NCI-H510A treated with DMSO at 0.1 percent for 48 hours (cell line): ENCODE results near the gene APBB2.
"Not testable (repeated sequence)": the region's sequence is repeated elsewhere in the genome, so short reads cannot be mapped to it uniquely, and the experiment has no call there.

Experiments used
- DNase-seq: peaks from one replicate; lab custom pipeline; 2025; lab: John Stamatoyannopoulos, UW

The APBB2 gene

DNA sequence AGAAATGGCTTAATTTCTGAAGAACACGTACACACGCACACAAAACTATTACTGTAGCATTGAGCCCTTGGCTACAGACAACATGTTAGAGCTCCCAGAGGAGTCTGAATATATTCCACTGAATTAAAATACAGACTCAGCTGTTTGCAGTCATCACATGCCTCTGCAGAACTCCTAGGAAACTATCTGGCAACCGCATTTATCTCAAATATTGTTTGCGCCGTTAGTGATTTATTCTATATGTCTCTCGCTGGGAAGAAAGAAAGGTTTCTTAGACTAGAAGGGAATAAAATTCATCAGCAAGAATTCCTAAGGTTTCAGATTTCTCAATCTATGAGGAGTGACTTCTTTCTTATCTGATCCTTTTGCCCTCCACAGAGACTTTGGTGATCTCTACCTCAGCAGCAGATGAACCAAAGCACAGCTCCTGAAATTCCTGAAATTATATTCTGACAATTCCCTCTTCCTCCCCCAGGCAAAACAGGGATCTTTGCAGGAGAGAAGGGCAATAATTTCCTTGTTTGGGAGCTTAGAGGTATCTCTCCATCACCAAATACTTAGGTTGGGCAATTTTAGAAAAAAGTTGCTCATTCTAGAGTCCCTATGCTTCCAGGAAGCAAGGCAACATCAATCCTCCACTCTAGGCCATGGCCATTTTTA lies 199.2 kb downstream of the APBB2 start:
- DNase-seq = no peak

DNA sequence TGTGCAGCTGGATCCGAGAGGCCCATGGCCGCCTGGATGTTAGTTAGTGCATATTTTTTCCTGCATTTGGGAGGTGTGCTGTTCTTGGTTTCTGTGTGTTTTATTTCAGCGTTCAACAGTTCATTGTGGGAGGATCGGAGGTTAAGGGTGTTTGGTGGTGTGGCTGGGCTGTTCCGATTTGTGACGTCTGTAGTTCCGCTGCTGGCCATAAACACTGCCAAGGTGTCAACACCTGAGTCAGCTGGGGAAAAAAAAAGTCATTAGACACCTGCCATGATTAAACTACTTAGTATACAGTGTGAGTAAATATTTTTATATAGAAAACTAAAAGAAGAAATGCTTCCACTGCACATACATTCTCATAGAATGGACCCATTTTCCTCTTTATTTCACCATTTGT lies 200.2 kb downstream of the APBB2 start:
- DNase-seq = no peak

DNA sequence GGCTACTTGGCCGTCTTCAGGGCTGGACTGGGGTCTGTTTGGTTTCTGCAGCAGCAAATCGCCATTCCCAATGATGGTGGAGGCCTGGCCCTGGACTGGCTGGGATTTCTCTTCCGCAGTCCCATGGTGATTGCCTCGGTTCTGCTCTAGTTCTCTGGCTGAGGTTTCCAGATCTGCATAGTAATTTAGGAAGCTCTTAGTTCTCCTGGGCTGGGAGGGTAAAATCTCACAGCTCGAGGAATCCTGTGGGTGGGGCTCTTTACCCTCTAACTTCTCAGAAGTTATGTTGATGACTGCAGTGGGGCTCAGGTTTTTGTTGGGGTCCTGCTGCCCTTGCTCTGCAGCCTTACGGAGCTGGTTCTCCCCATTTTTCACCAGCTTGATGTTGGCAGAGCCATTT lies 200.6 kb downstream of the APBB2 start:
- no peak for DNase-seq

DNA sequence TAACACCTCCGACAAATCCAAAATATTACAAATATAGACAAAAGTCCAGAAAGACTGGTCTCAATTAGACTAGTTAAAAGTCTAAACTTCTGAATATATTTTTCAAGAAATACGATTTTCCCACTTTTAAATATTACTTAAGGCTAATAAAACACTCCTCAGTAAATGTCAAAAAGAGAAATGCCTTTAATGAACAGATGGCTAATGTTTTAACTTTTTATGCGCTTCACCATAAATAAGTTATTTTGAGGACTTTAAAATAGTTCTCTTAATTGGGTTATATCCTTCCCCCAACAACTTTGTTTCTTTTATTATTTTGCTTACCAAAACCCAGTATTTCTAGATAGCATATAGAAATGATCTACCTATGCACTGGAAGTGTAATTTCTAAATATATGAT lies 201.4 kb downstream of the APBB2 start:
- no peak for DNase-seq

DNA sequence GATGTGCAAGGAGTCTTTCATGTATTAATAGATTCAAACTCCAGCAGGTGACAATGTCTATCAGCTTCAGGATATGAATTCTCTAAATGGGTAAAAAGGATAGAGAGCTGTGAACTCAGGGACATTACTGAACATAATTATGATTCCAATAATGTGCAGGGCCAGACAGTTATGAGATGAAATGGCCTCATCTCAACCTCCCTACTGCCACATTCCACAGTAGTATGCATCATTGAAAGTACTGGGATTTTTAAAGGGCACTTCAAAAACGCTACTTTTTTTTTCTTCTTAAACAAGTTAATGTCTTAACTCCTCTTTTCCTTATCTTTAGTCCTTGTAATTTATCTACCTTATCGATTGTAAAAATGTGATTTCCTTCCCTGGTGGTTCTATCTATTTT lies 202.0 kb downstream of the APBB2 start:
- DNase-seq = no peak

DNA sequence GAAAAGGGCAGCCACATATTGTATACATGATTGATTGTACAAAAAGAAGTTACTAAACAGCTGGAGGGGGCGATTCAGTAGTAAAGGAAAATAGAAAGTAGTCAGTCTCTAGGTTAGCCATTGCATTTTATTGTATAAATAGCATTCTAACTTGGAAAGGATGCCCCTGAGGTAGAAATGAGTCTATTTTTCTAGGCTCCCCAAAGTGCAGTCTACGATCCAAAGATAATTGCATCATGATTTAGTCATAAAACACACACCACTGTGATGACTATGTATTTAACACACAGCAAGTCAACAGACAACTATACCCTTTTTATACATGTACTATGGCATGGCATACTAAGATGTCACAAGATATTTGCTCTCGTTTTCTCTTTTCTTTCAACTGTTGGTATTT lies 204.9 kb downstream of the APBB2 start:
- DNase-seq = no peak

DNA sequence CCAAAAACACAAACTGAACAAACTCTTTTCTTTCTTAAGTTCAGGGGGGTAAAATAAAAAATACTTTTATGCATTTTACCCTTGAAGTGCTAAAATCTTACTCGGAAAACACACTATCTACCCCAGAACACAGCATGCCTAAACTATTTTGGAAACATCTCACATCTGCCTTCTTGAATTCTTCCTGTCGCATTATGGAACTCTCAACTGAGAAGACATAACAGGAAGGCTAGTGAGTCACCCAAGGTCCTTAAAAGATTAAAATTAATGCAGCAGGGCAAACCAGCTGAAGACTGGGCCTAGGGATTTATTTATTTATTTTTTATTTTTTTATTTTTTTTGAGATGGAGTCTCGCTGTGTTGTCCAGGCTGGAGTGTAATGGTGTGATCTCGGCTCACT lies 208.2 kb downstream of the APBB2 start:
- no peak for DNase-seq

DNA sequence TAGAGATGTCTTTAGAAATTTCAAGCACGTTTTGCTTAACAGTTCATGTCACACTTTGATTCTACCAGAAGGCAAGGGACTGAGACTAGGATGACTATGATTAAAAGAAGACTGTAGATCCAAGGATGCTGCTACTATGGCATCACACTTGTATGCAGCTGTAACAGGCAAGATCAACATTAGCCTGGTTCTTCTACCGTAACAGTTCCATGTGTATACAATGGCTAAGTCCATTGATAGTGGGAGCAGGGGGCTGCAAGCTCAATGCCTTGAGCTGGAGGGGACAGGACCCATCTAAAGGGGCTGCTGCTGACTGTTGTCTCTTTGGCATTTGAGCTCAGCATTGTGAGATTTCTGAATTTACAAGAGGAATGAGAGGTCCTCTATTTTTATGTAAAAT lies 212.0 kb downstream of the APBB2 start:
- DNase-seq = no peak

DNA sequence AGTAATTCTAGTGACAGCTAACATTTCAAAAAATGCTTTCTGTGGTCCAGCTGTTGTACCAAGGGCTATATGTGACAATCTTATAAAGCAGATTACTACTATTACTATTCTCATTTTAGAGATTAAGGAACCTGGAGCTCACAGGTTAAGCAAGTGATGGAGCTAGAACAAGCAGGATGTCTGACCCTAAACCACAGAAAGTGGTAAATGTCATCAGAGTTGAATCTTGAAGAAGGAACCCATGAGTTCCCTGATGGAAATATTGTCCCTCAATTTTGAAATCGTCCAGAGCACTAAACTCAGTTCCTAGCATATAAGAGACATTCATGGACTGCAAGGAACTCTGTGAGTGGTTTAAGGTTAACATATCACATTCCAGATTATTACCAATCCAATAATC lies 214.0 kb downstream of the APBB2 start:
- DNase-seq = no peak

DNA sequence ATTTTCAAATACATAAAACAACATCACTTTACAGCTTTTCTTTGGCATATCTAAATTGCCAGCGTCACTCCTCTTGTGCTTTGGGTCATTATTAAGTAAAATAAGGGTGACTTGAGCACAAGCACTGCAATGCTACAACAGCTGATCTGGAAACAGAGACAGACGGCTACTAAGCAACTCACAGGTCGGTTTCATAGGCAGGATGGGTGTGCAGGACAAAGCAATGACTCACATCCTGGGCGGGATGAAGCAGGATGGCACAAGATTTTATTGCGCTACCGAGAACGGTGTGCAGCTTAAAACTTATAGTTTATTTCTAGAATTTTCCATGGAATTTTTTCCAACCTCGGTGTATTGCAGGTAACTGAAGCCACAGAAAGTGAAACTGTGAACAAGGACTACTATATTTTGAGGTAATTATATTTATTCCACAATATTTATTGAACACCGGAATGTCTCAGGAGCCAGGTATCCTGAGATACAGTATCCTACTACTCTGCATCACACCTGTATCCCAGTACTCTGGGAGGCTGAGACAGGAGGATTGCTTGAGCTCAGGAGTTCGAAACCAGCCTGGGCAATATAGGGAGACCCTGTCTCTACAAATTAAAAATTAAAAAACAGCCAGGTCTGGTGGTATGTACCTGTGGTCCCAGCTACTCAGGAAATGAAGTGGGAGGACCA lies 215.5 kb downstream of the APBB2 start:
- no peak for DNase-seq

DNA sequence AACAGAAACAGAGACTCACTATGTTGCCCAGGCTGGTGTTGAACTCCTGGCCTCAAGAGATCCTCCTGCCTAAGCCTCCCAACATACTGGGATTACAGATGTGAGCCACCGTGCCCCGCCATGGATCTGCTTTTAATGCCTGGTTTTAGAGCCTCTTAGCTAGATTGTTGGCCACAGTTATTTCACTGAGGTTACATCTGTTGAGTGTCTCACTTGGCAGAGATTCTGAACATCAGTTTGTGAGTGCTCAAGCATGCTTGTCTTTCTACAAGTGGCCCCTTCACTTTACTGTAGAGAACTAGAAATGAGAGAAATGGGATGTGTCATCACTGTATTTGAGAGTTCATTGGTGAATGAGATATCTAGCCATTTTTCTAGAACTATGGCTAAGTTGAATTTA lies 218.5 kb downstream of the APBB2 start:
- DNase-seq = peak; percentile 20

DNA sequence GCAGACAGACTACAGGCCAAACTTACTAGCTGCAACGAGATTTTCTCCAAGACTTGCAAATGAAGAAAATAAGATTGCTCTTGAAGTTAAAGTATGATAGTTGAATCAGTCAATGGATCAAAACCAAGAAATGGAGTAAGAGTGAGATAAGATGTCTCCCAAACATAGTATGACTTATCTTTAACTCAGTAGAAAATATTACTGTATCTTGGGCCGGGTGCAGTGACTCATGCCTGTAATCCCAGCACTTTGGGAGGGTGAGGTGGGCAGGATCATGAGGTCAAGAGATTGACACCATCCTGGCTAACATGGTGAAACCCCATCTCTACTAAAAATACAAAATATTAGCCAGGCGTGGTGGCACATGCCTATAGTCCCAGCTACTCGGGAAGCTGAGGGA lies 220.0 kb downstream of the APBB2 start:
- not testable (repeated sequence) for DNase-seq

DNA sequence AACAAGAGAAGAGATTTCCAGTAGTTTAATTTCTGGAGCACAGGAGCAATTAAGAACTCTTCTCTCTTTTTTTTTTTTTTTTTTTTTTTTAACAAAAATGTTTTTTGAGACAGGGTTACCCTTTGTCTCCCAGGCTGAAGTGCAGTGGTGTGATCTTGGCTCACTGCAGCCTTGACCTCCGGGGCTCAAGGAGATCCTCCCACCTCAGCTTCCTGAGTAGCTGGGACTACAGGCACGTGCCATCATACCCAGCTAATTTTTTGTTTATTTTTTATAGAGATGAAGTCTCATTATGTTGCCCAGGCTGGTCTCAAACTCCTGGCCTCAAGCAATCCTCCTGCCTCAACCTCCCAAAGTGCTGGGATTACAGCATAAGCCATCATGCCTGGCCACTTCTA lies 221.0 kb downstream of the APBB2 start:
- not testable (repeated sequence) for DNase-seq

DNA sequence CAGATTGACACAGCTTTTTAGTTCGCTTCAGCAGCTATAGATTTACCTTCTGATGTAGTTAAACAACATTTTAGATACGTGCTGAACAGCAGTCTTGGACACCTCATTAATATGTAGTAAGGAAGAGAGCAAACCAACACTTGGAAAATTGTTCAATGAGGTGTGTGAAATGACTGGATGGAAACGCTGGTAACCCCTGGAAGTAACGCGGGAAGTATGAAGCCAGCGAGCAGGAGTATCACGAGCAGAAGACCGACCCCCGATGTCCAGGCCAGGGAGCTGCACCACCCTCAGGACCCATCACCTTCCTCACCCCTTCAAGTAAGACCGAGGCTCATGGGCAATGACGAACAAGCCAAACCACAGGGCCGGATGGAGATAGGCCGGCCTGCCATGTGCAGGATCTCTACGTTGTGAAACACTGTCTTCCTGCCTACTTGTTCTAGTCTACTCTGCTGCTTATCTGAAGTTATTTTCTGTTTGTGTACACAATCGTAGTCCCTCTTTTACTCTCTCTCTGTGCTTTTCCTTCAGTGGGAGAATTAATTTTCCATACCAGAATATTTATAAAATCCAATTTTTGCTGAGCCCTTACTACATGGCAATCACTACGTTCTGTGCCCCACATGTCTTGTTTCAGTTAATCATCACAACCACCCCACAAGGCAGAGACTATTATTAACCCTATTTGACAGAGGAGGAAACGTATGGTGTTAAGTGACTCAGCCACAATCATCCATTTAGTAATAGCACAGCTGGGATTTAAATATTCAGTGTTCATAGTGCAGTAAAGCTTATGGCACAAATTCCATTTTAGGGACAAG lies 221.7 kb downstream of the APBB2 start:
- no peak for DNase-seq

DNA sequence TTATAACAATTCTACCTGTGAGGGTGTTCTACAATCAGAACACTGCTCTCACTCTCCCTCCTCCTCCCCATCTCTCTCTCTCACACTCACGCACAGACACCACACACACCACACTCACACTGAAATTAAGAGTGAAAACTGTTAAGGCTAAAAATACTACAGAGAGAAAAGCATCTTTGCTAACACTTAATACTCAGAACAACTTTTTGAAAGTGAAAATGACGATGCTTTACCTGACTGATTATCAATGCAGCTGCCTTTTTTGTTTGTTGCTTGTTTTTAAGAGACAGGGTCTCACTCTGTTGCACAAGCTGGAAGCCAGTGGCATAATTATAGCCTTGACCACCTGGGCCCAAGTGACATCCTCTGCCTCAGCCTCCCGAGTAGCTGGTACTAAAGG lies 222.4 kb downstream of the APBB2 start:
- DNase-seq = no peak

DNA sequence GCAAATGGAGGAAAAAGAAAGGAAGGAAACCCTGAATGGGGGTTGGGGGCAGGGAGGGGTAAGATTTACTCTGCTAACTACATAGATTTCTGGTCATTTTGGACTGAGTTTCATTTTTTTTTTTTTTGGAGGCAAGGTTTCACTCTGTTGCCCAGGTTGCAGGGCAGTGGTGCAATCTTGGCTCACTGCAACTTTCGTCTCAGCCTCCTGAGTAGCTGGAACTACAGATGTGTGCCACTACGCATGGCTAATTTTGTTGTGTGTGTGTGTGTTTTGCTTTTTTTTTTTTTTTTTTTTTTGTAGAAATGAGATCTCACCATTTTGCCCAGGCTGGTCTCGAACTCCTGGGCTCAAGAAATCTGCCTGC lies 223.5 kb downstream of the APBB2 start:
- DNase-seq = no peak

DNA sequence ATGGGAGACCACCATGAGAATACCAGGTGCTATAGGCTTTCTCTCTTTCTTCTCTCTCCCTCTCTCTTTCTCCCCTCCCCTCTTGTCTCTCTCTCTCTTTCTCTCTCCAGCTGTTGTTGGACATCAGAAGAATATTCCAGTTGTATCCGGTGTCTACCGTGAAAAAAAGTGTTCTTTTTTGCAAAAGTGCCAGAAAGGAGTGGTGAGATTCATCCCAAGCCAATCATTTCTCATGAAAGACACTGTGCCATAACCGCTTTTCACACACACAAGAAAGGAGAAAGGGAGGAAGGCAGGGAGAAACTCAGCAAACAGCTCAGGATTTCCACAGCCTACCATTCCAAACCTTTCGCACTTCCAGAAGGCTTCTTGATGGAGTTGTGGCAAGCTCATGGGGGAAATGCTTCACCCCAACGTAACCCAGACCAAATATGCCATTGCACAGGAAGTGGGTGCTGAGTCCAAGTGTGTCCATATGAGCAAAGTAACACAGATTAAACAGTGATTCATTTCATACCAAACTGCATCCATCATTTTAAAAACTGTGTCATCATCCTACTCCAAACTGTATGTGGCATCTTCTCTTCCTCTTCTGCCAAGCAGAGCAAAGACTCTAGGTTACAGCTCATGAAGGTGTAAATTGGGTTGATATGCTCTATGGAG lies 224.0 kb downstream of the APBB2 start:
- DNase-seq = no peak

DNA sequence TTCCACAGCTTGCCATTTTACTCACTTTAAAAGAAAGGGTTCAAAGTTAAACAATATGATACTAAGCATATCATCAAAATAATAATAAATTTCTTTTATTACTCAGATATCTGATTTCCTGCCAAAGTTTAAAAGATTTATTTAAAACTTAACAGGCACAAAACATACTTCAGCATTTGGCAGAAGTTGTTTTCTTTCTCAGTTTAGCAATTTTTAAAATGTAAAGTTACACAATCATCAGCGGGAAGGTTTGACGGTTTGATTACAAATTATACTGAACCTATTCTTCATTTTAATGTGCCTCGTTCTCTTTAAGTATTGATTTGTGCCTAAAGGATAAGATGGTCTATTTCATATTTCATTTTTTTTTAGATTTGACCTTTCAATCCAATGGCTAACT lies 227.2 kb downstream of the APBB2 start:
- no peak for DNase-seq

DNA sequence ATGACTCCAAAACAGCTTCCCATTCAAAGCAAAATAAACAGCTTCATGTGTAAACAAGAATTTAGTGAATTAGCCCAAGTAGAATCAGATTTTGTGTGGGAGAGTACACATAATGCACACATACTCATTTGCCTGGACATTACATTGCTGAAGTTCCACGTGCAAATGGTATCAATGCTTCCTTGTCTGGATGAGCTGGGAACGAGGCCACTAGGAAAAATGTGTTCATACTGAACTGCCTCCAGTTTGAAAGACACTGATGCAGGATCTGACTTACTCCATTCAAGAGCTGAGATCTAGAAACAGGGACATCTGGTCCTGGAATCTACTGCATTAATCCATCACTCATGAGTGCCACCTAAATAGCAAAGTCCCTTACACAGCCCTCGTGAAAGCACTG lies 228.0 kb downstream of the APBB2 start:
- DNase-seq = no peak

DNA sequence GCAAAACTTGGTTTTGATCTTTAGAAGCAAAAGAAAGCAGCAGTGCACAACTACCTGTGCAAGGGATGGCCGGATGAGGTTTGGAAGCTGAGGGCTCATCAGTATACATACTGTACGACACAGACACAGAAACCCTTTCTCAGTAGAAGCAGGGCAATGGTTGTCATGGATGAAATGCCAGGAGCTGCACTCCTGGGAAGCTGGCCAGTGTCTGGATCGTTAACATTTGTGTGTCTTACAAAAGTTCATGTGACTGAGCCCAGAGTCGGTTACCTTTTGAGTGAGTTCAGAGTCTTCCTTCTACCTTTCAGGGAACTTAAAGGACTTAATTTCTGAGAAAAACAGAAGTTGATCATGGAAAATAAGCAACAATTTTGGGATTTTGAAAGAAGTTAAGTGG lies 230.3 kb downstream of the APBB2 start:
- DNase-seq = no peak

DNA sequence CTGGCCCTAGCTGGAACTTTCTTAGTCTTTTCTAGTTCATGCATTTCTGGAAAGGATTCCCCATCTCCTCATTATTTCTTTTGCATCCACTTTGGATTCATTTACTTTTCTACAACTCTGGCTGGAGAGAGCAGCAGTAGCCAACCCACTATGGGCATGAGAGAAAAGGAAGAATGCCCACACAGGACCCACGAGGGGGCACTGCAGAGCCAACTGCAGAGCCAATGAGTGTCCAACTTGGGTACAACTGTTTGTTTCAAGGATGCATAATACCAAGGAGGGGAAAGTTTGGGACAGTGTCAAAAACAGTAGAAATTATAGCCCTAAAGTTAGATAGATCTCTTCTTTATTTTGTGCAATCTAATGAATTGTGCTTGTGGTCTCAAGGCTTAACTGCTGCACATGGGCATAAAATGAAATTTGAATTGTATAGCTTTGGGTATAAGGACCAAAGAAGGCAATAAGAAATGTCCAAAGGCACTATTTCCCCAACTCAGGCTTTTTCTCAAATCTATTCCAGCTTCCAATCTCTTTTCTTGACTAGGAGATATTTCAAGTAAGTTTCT lies 233.9 kb downstream of the APBB2 start:
- peak; percentile 1 for DNase-seq

DNA sequence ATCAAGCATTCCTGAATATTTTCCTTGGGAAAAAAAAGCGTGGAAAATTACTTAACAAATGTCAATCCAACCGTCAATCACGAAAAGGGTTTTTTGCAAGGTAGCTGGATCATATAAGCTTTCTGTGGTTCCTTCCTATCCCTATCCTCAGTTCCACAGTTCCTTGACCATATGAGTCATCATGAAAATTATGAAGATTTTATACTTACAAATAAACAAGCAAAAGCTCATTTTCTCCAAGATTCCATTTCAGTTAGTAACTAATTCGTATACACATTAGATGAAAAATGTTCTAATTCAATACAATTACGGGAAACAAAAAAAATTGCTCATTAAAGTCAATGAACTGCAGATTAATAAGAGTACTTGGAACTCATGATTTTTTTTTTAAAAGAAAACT lies 235.8 kb downstream of the APBB2 start:
- no peak for DNase-seq
